Lower leg skin (tissue), 4 donors: ENCODE results near the gene MARCKS. TPM values are rescaled to one million over a fixed set of nuclear protein-coding genes. Genes with fewer than 3 reads are reported as not detected.

Experiments used
- DNase-seq, 2 donors: peaks; one replicate each; pipeline ENCODE4 v3.0.0-alpha.2; 2019; ENCODE audit warnings: low spot score in 2 of 2
- H3K4me3 ChIP-seq: fragments of 200-600 bp; sonication (generic); 2 replicates; pipeline ENCODE4 v1.5.1; 2017; ENCODE audit warnings: mild to moderate bottlenecking, low read depth; ENCODE audit not compliant: poor library complexity, severe bottlenecking
- CTCF ChIP-seq, 3 donors: fragments of 450-650 bp; IDR thresholded peaks; one replicate each; pipeline ENCODE4 v1.5.1; 2016; ENCODE audit warnings: antibody characterized with exemption in 3 of 3, mild to moderate bottlenecking in 3 of 3, moderate library complexity in 2 of 3
- POLR2A ChIP-seq, 2 donors: fragments of 450-650 bp; IDR thresholded peaks; one replicate each; pipeline ENCODE4 v1.6.1; 2016 to 2017; ENCODE audit warnings: antibody characterized with exemption in 2 of 2, mild to moderate bottlenecking in 1 of 2, moderate library complexity in 1 of 2
- WGBS, 2 donors: methylation state at CpG; one replicate each; pipeline ENCODE4 v1.1.5; 2018; 5-methylcytosine and 5-hydroxymethylcytosine counted together
- intact Hi-C: fragments of 100-400 bp; cut with DNase I; formaldehyde crosslinking; loops from one replicate; pipeline ENCODE4 v1.15.0; 2023; ENCODE audit warnings: low total_unique reads
- total RNA-seq, 4 donors: library from RNA; depleted of rRNA; stranded (reverse); fragments of >200 nt; gene quantifications; one replicate each; pipeline ENCODE4 v1.1.0, GENCODE V29; 2016

The MARCKS gene
- total RNA-seq, 4 donors from 2014 or later, result 48.6 to 130 (median 66.2) TPM

DNA sequence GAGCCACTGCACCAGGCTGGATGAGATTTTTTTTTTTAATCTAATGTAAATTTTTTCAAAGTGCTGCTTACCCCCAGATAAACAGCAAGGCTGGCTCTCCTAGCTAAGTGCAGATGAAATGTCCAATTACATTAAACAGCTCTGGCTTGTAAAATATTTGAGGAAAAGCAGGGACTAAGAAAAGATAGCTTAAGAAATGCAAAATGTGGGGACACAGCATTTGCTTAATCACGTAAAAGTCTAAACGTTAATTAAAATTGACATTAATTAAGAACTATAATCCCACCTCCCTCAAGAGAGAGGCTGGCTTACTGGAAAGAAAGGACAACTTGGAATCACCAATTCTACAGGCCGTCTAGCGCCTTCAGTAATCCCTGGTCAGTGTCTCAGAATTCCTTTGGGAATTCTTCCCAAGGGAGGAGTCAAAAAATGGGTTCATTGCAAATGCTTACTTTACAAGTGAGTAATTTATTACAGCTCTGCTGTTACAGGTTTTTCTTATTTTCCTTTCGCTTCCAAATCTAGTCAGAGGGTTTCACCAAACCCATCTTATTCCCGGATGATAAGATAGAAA, 13.6 kb upstream of the MARCKS start:
- no peak for DNase-seq
- no peak for TF ChIP-seq POLR2A (IDR thresholded peaks at IDR 0.05)
- TF ChIP-seq CTCF (IDR thresholded peaks at IDR 0.05), result no peak
- no peak overlapping the region for H3K4me3 ChIP-seq
- 95 to 96% methylated on average over 6 of the region's 6 CpGs for WGBS, 2 donors
- intact Hi-C loops, result no loop called here

DNA sequence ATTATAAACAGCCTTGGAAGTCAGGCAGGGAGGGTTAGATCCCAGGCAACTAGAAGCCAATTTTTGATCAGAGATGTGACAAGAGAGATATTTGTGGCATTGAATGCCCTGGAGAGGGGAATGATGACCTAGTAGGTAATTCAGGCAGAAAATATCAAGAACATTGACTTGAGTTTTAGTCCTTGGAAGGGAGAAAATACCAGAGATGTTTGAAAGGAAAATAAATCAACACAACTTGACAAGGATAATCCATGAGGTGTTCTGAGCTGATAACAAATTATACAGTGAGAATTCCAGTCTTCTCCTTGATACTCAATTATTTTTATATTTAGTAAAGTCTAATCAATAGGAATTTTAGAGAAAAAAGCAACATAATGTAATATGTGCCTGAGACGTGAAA, 10.6 kb upstream of the MARCKS start:
- H3K4me3 ChIP-seq, result no peak overlapping the region
- 94 to 96% methylated on average over 1 of the region's 1 CpG for WGBS, 2 donors
- intact Hi-C loops, result no loop called here
- DNase-seq, result no peak
- TF ChIP-seq CTCF (IDR thresholded peaks at IDR 0.05) (no peak), POLR2A (IDR thresholded peaks at IDR 0.05) (no peak)

- DNase-seq, result no peak
- H3K4me3 ChIP-seq, result no peak overlapping the region
- 96 to 98% methylated on average over 5 of the region's 5 CpGs for WGBS, 2 donors
- TF ChIP-seq CTCF (IDR thresholded peaks at IDR 0.05) (no peak), POLR2A (IDR thresholded peaks at IDR 0.05) (no peak)
- intact Hi-C loops, result no loop called here
Observed at GRCh38 chr6:113847447-113847846, 9.7 kb upstream of the MARCKS start.

- H3K4me3 ChIP-seq, result no peak overlapping the region
- intact Hi-C loops, result no loop called here
- no peak for TF ChIP-seq POLR2A (IDR thresholded peaks at IDR 0.05)
- TF ChIP-seq CTCF (IDR thresholded peaks at IDR 0.05), result no peak
- no peak for DNase-seq
Observed at GRCh38 chr6:113848280-113848679, 8.9 kb upstream of the MARCKS start.

GRCh38 chr6:113848811-113849210, 8.3 kb upstream of the MARCKS start:
- intact Hi-C loops, result no loop called here
- DNase-seq, result no peak
- TF ChIP-seq CTCF (IDR thresholded peaks at IDR 0.05), result no peak
- TF ChIP-seq POLR2A (IDR thresholded peaks at IDR 0.05), result no peak
- WGBS, 2 donors, result 95 to 97% methylated on average over 1 of the region's 1 CpG
- H3K4me3 ChIP-seq, result no peak overlapping the region

DNA sequence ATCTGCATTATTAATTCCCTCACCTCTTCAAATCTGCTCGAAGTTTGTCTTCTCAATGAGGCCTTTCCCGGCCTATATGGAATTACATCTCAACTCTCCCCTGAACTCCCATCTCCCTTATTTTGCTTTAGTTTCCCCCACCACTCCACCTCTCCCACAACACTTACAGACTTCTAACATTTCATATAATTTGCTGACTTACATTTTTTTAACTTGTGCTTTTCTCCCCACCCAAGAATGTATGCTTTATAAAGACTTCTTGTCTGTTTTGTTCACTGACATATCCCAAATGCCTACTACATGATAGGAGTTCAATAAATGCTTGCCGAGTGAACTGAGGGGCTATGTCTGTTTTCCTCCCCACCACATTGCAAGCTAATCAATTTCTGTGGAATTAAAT, 3.9 kb upstream of the MARCKS start:
- 90 to 94% methylated on average over 3 of the region's 3 CpGs for WGBS, 2 donors
- intact Hi-C loops, result loop anchor here (10.0 kb wide), 1 partner anchor 218 kb away; no protein-coding TSS in a partner anchor
- no peak overlapping the region for H3K4me3 ChIP-seq
- DNase-seq, result no peak
- TF ChIP-seq CTCF (IDR thresholded peaks at IDR 0.05) (no peak), POLR2A (IDR thresholded peaks at IDR 0.05) (no peak)
